ENCODE measurements around the gene SGPP1. TPM values are rescaled to one million over a fixed set of nuclear protein-coding genes. Genes with fewer than 3 reads are reported as not detected.

The SGPP1 gene
- total RNA-seq, 2 donors from 2014 or later, result 23.1 to 24.4 TPM

- TF ChIP-seq POLR2A (IDR thresholded peaks at IDR 0.05) (no peak), CTCF (IDR thresholded peaks at IDR 0.05) (no peak)
- H3K36me3 ChIP-seq (replicated peaks in 1 of 2; ENCODE audit: insufficient read depth in 1 of 2, low read depth in 2 of 2), result no peaks in the 10 kb centered on the region
- H3K27ac ChIP-seq, result no peak overlapping the region
- H3K4me3 ChIP-seq, result no peak overlapping the region
- H3K9me3 ChIP-seq, result no peaks in the 10 kb centered on the region
- intact Hi-C loops (cut with DNase I), result no loop called here
- WGBS, 2 donors, result 87 to 92% methylated on average over 5 of the region's 5 CpGs
- DNase-seq, result no peak
- H3K27me3 ChIP-seq, result no peaks in the 10 kb centered on the region
- ATAC-seq, result no peak
- no peaks in the 10 kb centered on the region for H3K4me1 ChIP-seq
Measured at GRCh38 chr14:63692310-63693020, 35.4 kb downstream of the SGPP1 start.

GRCh38 chr14:63689132-63689531 is 38.7 kb downstream of the SGPP1 start:
- H3K4me3 ChIP-seq, result no peak overlapping the region
- no peaks in the 10 kb centered on the region for H3K4me1 ChIP-seq
- TF ChIP-seq CTCF (IDR thresholded peaks at IDR 0.05) (no peak), POLR2A (IDR thresholded peaks at IDR 0.05) (no peak)
- H3K27me3 ChIP-seq, result no peaks in the 10 kb centered on the region
- H3K9me3 ChIP-seq, result no peaks in the 10 kb centered on the region
- ATAC-seq (no peak), DNase-seq (no peak)
- intact Hi-C loops (cut with DNase I), result no loop called here
- WGBS, 2 donors, result 84% methylated on average over 3 of the region's 3 CpGs
- H3K36me3 ChIP-seq (replicated peaks in 1 of 2; ENCODE audit: insufficient read depth in 1 of 2, low read depth in 2 of 2), result peaks cover 0 to 2% of the 10 kb centered on the region in 2 donors
- H3K27ac ChIP-seq, result no peak overlapping the region

- Histone ChIP-seq H3K4me1 (no peaks in the 10 kb centered on the region), H3K36me3 (replicated peaks in 1 of 2; ENCODE audit: insufficient read depth in 1 of 2, low read depth in 2 of 2) (peaks cover 0 to 2% of the 10 kb centered on the region in 2 donors), H3K4me3 (no peak overlapping the region), H3K27ac (no peak overlapping the region), H3K9me3 (no peaks in the 10 kb centered on the region), H3K27me3 (no peaks in the 10 kb centered on the region)
- ATAC-seq (no peak), DNase-seq (no peak)
- intact Hi-C loops (cut with DNase I), result no loop called here
- TF ChIP-seq POLR2A (IDR thresholded peaks at IDR 0.05) (no peak), CTCF (IDR thresholded peaks at IDR 0.05) (no peak)
Measured at GRCh38 chr14:63686926-63687325, 40.9 kb downstream of the SGPP1 start.

GRCh38 chr14:63685401-63685800 is 42.5 kb downstream of the SGPP1 start:
- no peaks in the 10 kb centered on the region for H3K9me3 ChIP-seq
- H3K27ac ChIP-seq, result no peak overlapping the region
- WGBS, 2 donors, result 92 to 98% methylated on average over 1 of the region's 1 CpG
- no peaks in the 10 kb centered on the region for H3K27me3 ChIP-seq
- TF ChIP-seq POLR2A (IDR thresholded peaks at IDR 0.05) (no peak), CTCF (IDR thresholded peaks at IDR 0.05) (no peak)
- DNase-seq (no peak), ATAC-seq (no peak)
- H3K4me3 ChIP-seq, result no peak overlapping the region
- peaks cover 0 to 2% of the 10 kb centered on the region in 2 donors for H3K36me3 ChIP-seq (replicated peaks in 1 of 2; ENCODE audit: insufficient read depth in 1 of 2, low read depth in 2 of 2)
- H3K4me1 ChIP-seq, result no peaks in the 10 kb centered on the region
- intact Hi-C loops (cut with DNase I), result no loop called here
